HepG2 (cell line): ENCODE measurements around the gene TMEM156. TPM values are rescaled to one million over a fixed set of nuclear protein-coding genes. Genes with fewer than 3 reads are reported as not detected.

Experiments used
- ATAC-seq: fragments of 200-7000 bp; cut with Tn5 transposase; 3 replicates; pipeline ENCODE4 v1.9.1; 2020; ENCODE audit warnings: mild to moderate bottlenecking, moderate library complexity
- BruUV-seq: library from RNA; stranded (reverse); fragments of 400-500 nt; replicated peaks from 2 replicates; lab custom pipeline; 2021; lab: Mats Ljungman, UMichigan
- CTCF ChIA-PET: fragments of 300-600 bp; formaldehyde crosslinking; extraction: SDS; loops from one replicate; lab custom pipeline; 2021; ENCODE audit warnings: low total read pairs, inconsistent platforms, low intra/inter-chr PET ratio; lab: Yijun Ruan, JAX
- POLR2A ChIA-PET: fragments of 350-600 bp; sonication (Branson Sonifier 250); formaldehyde crosslinking; loops from one replicate; lab custom pipeline; 2020; ENCODE audit warnings: antibody characterized with exemption, inconsistent platforms; lab: Yijun Ruan, JAX
- DNase-seq: peaks from one replicate; pipeline ENCODE4 v3.0.0-alpha.2; 2015; ENCODE audit warnings: low spot score
- FAIRE-seq: peaks from 3 replicates; lab custom pipeline; 2011; peaks lifted over from hg19 to GRCh38; lab: Jason Lieb, UNC
- H2AFZ ChIP-seq: one replicate; pipeline ENCODE4 v1.6.1; 2011; ENCODE audit warnings: low read length, inconsistent platforms
- H3K27ac ChIP-seq: fragments of 300-600 bp; 3 replicates; pipeline ENCODE4 v1.8.0; 2011; ENCODE audit warnings: mixed run types, mild to moderate bottlenecking, mixed read lengths, low read length, inconsistent platforms; ENCODE audit not compliant: insufficient read depth; ENCODE audit errors: extremely low read length
- H3K27me3 ChIP-seq, 2 experiments: fragments of 200-600 bp in 1 of 2; 2 replicates in 1 of 2; 3 replicates in 1 of 2; pipeline versions ENCODE4 v1.6.0 to v1.8.0; 2011; ENCODE audit warnings: low read length in 2 of 2, mild to moderate bottlenecking in 2 of 2, moderate library complexity in 2 of 2, inconsistent platforms in 1 of 2; ENCODE audit not compliant: insufficient read depth in 2 of 2, control insufficient read depth in 1 of 2
- H3K36me3 ChIP-seq, 2 experiments: fragments of 200-600 bp in 1 of 2; replicated peaks in 1 of 2; 2 replicates in 1 of 2; 3 replicates in 1 of 2; pipeline versions ENCODE4 v1.5.1 to v1.8.0; 2011; ENCODE audit warnings: low read length in 2 of 2, inconsistent platforms in 1 of 2; ENCODE audit not compliant: insufficient read depth in 2 of 2, control insufficient read depth in 1 of 2
- H3K4me1 ChIP-seq: 2 replicates; pipeline ENCODE4 v1.5.1; 2012; ENCODE audit warnings: low read length, inconsistent platforms; ENCODE audit not compliant: insufficient read depth
- H3K4me2 ChIP-seq: 2 replicates; pipeline ENCODE4 v1.6.0; 2011; ENCODE audit warnings: low read depth, low read length, inconsistent platforms
- H3K4me3 ChIP-seq, 3 experiments: fragments of 200-600 bp in 1 of 3; sonication (generic), shearing (Covaris generic) in 1 of 3; replicated peaks in 1 of 3; 2 replicates each; pipeline ENCODE4 v1.5.1; 2011 to 2016; ENCODE audit warnings: low read length in 3 of 3, inconsistent platforms in 2 of 3, low read depth in 2 of 3, mild to moderate bottlenecking in 2 of 3, control low read depth in 1 of 3, mixed read lengths in 1 of 3; ENCODE audit not compliant: insufficient read depth in 1 of 3
- H3K79me2 ChIP-seq: one replicate; pipeline ENCODE4 v1.6.1; 2011; ENCODE audit warnings: low read length, inconsistent platforms; ENCODE audit not compliant: insufficient read depth
- H3K9ac ChIP-seq: 2 replicates; pipeline ENCODE4 v1.6.0; 2011; ENCODE audit warnings: mild to moderate bottlenecking, low read depth, low read length, inconsistent platforms; ENCODE audit not compliant: insufficient read depth
- H3K9me3 ChIP-seq: 2 replicates; pipeline ENCODE4 v1.5.1; 2012; ENCODE audit warnings: mild to moderate bottlenecking, low read length
- H4K20me1 ChIP-seq: 2 replicates; pipeline ENCODE4 v1.6.0; 2011; ENCODE audit warnings: inconsistent platforms, mild to moderate bottlenecking, low read length, moderate library complexity; ENCODE audit not compliant: insufficient read depth
- BRD4 ChIP-seq: sonication (generic); formaldehyde crosslinking; IDR thresholded peaks from 2 replicates; pipeline ENCODE4 v1.4.0; 2020; ENCODE audit warnings: missing genetic modification reagents
- CAMTA2 ChIP-seq: sonication (generic); formaldehyde crosslinking; IDR thresholded peaks from 2 replicates; pipeline ENCODE4 v1.4.0; 2020; ENCODE audit warnings: mild to moderate bottlenecking, missing genetic modification reagents, borderline replicate concordance
- EZH2 ChIP-seq: conservative IDR thresholded peaks from 2 replicates; pipeline ENCODE4 v1.6.1; 2012; ENCODE audit warnings: mild to moderate bottlenecking, low read depth, low read length, moderate library complexity
- HNRNPLL ChIP-seq: fragments of 200-400 bp; formaldehyde crosslinking; IDR thresholded peaks from 2 replicates; pipeline ENCODE4 v1.6.1; 2017; ENCODE audit warnings: mild to moderate bottlenecking, low read depth, low read length; ENCODE audit not compliant: poor library complexity, severe bottlenecking
- PAF1 ChIP-seq: IDR thresholded peaks from 2 replicates; pipeline ENCODE4 v1.6.1; 2016; ENCODE audit warnings: missing genetic modification reagents, missing compliant biosample characterization
- SNRNP70 ChIP-seq: fragments of 200-400 bp; formaldehyde crosslinking; IDR thresholded peaks from 2 replicates; pipeline ENCODE4 v1.6.1; 2017; ENCODE audit warnings: mild to moderate bottlenecking, low read depth, low read length, moderate library complexity
- ZFX ChIP-seq: sonication (generic); formaldehyde crosslinking; IDR thresholded peaks from 2 replicates; pipeline ENCODE4 v1.4.0; 2020; ENCODE audit warnings: mild to moderate bottlenecking, low read depth, missing genetic modification reagents, moderate library complexity
- ZNF720 ChIP-seq: sonication (generic); formaldehyde crosslinking; IDR thresholded peaks from 2 replicates; pipeline ENCODE4 v1.4.0; 2020; ENCODE audit warnings: missing genetic modification reagents
- WGBS: methylation state at CpG from one replicate; pipeline ENCODE4 v1.1.6; 2017; ENCODE audit warnings: low lambda C conversion rate; 5-methylcytosine and 5-hydroxymethylcytosine counted together
- in situ Hi-C: cut with HindIII; loops from 2 replicates; pipeline ENCODE4 v1.10.0; 2017; ENCODE audit warnings: low pct_unique_long_range_greater_than_20kb; ENCODE audit not compliant: extremely low pct_ligation_motif_present
- intact Hi-C: fragments of 100-400 bp; cut with micrococcal nuclease; formaldehyde crosslinking; loops from one replicate; pipeline ENCODE4 v1.10.0; 2022; ENCODE audit not compliant: unreplicated experiment
- polyA plus RNA-seq, 8 experiments: library from polyadenylated mRNA; depleted of rRNA in 3 of 8; stranded (reverse) in 7 of 8; unstranded in 1 of 8; fragments of >200 nt; fragmentation: Illumina TruSeq in 4 of 8; extraction: Trizol in 4 of 8; gene quantifications; 2 replicates each; pipeline versions ENCODE4 v1.2.1 to v1.2.3, GENCODE V29; 2011 to 2016; ENCODE audit warnings: low read depth in 4 of 8, missing spikeins in 1 of 8, mixed read lengths in 1 of 8; ENCODE audit not compliant: insufficient read depth in 1 of 8
- total RNA-seq, 5 experiments: library from RNA; depleted of rRNA; stranded (reverse); fragments of >200 nt; fragmentation: Illumina TruSeq; extraction: Trizol; gene quantifications; 2 replicates each; pipeline ENCODE4 v1.2.3, GENCODE V29; 2016; ENCODE audit warnings: low read depth in 1 of 5
- TF ChIP-seq, protein P1 (sequence below): sonication (generic); formaldehyde crosslinking; conservative IDR thresholded peaks from 2 replicates; pipeline ENCODE4 v1.8.0; 2022; ENCODE audit warnings: mild to moderate bottlenecking, moderate library complexity, missing genetic modification reagents

TMEM156 gene
- total and polyA plus RNA-seq, 2 of the 13 experiments (the other 11 are each of a cell fraction or from before 2014, with no cell fraction given), result 1.6 TPM; not detected in 1

DNA sequence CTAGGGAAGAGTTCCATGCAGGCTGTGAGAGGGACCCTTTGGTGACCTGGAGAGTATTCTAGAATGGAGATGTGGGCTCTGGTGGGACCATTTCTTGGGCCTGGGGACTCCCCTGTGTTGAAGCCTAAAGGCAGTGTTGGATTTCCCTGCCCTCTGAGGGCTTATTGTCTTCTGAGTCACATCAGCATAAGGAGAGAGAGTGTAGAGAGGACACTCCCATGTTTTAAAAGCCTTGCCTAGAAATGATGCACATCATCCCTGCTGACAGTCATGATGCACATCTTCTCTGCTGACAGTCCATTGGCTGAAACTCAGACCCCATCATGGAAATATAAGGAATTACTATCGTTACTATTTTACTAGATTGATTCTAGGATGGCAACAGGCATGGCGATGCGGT is 112.7 kb downstream of the TMEM156 start:
- no peak for FAIRE-seq
- CTCF ChIA-PET, result no interaction called here
- H3K4me3 ChIP-seq, result no peak overlapping the region
- intact Hi-C loops, result no loop called here
- no peaks in the 10 kb centered on the region for H3K9me3 ChIP-seq
- TF ChIP-seq EZH2 (no peak), ZNF720 (no peak), ZFX (CRISPR knock-in tag) (no peak), PAF1 (CRISPR knock-in tag) (no peak), SNRNP70 (no peak), HNRNPLL (no peak), CAMTA2 (CRISPR knock-in tag) (no peak), BRD4 (CRISPR knock-in tag) (no peak)
- TF ChIP-seq, protein P1, sequence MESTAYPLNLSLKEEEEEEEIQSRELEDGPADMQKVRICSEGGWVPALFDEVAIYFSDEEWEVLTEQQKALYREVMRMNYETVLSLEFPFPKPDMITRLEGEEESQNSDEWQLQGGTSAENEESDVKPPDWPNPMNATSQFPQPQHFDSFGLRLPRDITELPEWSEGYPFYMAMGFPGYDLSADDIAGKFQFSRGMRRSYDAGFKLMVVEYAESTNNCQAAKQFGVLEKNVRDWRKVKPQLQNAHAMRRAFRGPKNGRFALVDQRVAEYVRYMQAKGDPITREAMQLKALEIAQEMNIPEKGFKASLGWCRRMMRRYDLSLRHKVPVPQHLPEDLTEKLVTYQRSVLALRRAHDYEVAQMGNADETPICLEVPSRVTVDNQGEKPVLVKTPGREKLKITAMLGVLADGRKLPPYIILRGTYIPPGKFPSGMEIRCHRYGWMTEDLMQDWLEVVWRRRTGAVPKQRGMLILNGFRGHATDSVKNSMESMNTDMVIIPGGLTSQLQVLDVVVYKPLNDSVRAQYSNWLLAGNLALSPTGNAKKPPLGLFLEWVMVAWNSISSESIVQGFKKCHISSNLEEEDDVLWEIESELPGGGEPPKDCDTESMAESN, result no peak
- H4K20me1 ChIP-seq, result no peaks in the 10 kb centered on the region
- no peaks in the 10 kb centered on the region for H3K27me3 ChIP-seq
- H3K27ac ChIP-seq, result no peak overlapping the region
- peaks cover 23 to 70% of the 10 kb centered on the region in 2 experiments for H3K36me3 ChIP-seq
- 96% methylated on average over 3 of the region's 3 CpGs for WGBS
- no peak for DNase-seq
- no peak overlapping the region for H3K9ac ChIP-seq
- no TSS peak for BruUV-seq
- in situ Hi-C loops, result no loop called here
- POLR2A ChIA-PET, result no interaction called here
- H3K79me2 ChIP-seq, result no peaks in the 10 kb centered on the region
- H3K4me2 ChIP-seq, result no peak overlapping the region
- ATAC-seq, result no peak
- no peak overlapping the region for H2AFZ ChIP-seq
- H3K4me1 ChIP-seq, result no peaks in the 10 kb centered on the region
